Subcutaneous adipose tissue (tissue), 4 donors: ENCODE data around the gene FAM83B. TPM values are rescaled to one million over a fixed set of nuclear protein-coding genes. Genes with fewer than 3 reads are reported as not detected.

Experiments used
- total RNA-seq, 4 donors: library from RNA; depleted of rRNA; stranded (reverse); fragments of >200 nt; gene quantifications; one replicate each; pipeline ENCODE4 v1.1.0, GENCODE V29; 2016
- TF ChIP-seq, protein P1 (sequence below): fragments of 450-650 bp; IDR thresholded peaks from one replicate; pipeline ENCODE4 v1.5.1; 2016; ENCODE audit warnings: low read depth, mild to moderate bottlenecking, control low read depth, antibody characterized with exemption, moderate library complexity

Gene FAM83B
- total RNA-seq, 4 donors from 2014 or later = not detected

DNA sequence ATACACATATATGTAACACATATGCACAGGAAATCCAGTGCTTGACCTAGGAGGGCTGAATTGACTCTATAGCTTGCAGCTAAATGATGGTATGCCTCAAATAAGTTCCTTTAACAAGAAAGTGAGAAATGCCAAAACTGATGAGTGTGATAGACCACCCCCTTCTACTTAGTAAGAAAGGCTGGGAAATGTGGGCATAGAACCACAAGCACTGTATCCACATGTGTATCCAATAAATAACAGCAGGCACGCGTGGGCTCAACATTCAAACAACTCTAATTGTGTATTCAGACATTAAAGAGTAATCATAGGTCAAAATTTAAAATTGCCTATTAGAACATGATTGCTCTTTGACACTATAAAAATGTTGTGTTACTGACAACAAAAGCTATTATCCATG, 54.1 kb downstream of the FAM83B start:
- TF ChIP-seq, protein P1, sequence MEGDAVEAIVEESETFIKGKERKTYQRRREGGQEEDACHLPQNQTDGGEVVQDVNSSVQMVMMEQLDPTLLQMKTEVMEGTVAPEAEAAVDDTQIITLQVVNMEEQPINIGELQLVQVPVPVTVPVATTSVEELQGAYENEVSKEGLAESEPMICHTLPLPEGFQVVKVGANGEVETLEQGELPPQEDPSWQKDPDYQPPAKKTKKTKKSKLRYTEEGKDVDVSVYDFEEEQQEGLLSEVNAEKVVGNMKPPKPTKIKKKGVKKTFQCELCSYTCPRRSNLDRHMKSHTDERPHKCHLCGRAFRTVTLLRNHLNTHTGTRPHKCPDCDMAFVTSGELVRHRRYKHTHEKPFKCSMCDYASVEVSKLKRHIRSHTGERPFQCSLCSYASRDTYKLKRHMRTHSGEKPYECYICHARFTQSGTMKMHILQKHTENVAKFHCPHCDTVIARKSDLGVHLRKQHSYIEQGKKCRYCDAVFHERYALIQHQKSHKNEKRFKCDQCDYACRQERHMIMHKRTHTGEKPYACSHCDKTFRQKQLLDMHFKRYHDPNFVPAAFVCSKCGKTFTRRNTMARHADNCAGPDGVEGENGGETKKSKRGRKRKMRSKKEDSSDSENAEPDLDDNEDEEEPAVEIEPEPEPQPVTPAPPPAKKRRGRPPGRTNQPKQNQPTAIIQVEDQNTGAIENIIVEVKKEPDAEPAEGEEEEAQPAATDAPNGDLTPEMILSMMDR = no peak

- TF ChIP-seq, protein P1 = no peak
Observed at GRCh38 chr6:54903884-54904283, 57.3 kb downstream of the FAM83B start.

GRCh38 chr6:54907355-54907754, 60.8 kb downstream of the FAM83B start:
- TF ChIP-seq, protein P1 = no peak

DNA sequence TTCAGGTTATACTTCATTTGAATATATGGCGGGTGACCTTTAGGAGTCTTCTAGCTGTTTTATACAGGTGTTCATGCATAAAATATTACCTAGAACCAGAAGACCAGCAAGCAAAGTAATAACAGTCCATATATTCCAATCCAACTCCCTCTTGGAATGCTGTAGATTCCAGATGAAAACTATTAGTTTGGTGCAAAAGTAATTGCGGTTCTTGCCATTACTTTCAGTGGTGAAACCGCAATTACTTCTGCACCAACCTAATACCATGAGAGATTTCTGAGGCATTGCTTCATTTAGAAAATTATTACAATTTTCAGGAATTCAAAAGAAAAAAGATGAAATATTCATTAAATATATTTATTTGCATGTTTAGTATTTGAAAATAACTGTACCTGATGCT, 62.6 kb downstream of the FAM83B start:
- TF ChIP-seq, protein P1 = no peak

GRCh38 chr6:54910431-54910884, 63.9 kb downstream of the FAM83B start:
- TF ChIP-seq, protein P1 = no peak

DNA sequence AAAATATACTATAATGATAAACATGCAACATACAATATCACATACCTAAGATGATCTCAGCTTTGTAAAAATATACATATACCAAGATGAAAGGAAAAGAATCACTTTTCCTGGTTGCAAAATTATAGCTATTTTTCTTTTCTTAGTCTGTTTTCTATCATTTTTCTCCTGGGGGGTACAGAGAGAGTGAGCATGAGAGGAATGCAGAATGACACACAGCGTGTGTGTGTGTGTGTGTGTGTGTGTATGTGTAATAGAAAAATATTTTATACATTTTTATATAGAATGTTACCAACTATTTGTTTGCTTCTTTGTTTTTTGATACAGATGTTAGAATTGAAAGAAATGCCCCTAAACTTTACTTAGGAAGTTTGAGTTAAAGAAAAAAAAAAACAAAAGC, 64.3 kb downstream of the FAM83B start:
- TF ChIP-seq, protein P1 = no peak

DNA sequence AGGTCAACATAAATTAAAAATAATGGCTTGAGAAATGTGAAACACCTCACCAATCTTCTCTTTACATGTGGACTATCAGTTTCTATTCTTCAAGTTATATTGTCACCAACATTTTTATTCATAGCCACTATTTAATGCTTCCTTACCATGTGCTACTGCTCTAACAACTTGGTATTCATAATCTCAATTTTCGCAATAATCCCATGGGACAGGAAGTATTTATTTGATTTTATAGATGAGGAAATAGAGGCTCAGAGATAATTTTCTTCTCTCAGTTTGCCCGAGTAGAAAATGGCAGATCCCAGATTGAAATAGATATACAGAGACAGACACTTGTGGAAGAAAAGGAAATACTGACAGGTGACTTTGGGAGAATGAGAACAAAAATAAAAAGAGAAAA, 66.6 kb downstream of the FAM83B start:
- TF ChIP-seq, protein P1 = no peak
